ENCODE data around the gene PPARGC1A. TPM values are rescaled to one million over a fixed set of nuclear protein-coding genes. Genes with fewer than 3 reads are reported as not detected.

PPARGC1A gene
- total and polyA plus RNA-seq, 10 of the 15 experiments (the other 5 are each of a cell fraction or from before 2014, with no cell fraction given), result 0.01 to 0.05 (median 0.04) TPM; not detected in 7

DNA sequence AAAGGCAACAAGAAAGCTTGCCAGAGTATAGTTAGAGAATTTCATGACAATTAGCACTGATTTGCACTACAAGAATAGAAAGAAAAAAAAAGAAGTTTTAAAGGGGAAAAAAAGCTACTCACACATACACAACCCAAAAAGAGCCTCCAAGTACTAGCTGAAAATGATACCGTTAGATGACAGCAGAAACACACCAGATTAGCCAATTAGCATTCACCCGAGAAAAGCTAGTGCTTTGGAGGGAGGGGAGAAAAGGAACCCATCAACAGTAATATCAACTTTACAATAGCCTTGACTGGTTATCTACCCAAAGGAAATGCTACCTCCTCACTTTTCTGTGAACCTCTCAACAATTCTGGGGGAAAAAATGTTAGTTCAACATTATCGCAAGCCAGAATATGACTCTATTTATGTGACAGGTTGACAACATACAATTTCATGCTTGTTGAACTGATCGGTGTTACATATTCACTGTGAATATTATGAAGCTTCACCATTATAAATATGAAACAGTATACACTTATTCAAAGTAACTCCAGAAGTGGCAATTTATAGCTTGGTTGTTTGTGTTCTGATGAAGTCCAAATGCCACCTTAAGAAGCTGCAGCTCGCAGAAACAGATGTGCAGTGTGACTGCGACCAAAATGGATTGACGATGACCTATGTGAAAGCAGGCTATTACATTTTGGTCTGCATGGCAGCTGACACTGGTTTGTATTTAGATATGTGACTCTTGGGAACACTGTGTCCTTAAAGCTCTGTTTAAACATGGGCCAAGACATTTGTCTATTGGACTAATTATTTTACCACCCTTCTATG, 15.9 kb downstream of the PPARGC1A start (continued):
- TF ChIP-seq SRF (IDR thresholded peaks at IDR 0.05; ENCODE audit: low read depth in 2 of 2, low read length in 2 of 2) (no peak), RAD21 (IDR thresholded peaks at IDR 0.05; ENCODE audit: insufficient read depth, low read depth, low read length) (no peak), IKZF1 (conservative IDR thresholded peaks at IDR 0.05) (no peak), MTA3 (IDR thresholded peaks at IDR 0.05; ENCODE audit: borderline replicate concordance, low read length) (no peak)
- TF ChIP-seq, protein P1, sequence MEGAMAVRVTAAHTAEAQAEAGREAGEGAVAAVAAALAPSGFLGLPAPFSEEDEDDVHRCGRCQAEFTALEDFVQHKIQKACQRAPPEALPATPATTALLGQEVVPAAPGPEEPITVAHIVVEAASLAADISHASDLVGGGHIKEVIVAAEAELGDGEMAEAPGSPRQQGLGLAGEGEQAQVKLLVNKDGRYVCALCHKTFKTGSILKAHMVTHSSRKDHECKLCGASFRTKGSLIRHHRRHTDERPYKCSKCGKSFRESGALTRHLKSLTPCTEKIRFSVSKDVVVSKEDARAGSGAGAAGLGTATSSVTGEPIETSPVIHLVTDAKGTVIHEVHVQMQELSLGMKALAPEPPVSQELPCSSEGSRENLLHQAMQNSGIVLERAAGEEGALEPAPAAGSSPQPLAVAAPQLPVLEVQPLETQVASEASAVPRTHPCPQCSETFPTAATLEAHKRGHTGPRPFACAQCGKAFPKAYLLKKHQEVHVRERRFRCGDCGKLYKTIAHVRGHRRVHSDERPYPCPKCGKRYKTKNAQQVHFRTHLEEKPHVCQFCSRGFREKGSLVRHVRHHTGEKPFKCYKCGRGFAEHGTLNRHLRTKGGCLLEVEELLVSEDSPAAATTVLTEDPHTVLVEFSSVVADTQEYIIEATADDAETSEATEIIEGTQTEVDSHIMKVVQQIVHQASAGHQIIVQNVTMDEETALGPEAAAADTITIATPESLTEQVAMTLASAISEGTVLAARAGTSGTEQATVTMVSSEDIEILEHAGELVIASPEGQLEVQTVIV (IDR thresholded peaks at IDR 0.05; ENCODE audit: borderline replicate concordance, partially characterized antibody), result no peak

DNA sequence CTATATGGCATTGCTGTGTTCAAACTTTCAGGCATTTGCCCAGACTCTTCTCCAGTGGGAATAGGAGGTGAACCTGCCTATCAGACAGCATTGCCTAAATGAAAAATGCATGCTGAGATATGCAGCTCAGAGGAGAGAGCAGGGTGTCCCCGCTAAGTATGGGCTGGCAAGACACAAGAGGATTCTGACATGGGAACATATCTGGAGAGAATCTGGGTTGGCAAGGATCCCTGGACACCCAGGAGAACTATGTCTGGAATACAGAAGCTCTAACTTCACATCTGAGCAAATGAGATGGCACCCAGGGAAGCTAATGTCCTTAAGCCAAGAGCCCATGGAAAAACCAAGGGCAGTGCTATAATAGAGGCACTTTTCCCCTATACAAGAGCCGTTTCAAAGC, 18.4 kb downstream of the PPARGC1A start:
- no peak overlapping the region for H3K4me3 ChIP-seq
- H2AFZ ChIP-seq (ENCODE audit: control insufficient read depth, low read depth, low read length), result no peak overlapping the region
- no peak overlapping the region for H3K27ac ChIP-seq (ENCODE audit: control insufficient read depth, insufficient read depth)
- POLR2A ChIA-PET, result no interaction called here
- 13% methylated on average over 2 of the region's 2 CpGs for WGBS (ENCODE audit: insufficient coverage, insufficient replicate concordance, low lambda C conversion rate, missing lambda C conversion rate)
- H3K4me2 ChIP-seq (ENCODE audit: control insufficient read depth, insufficient read depth), result no peak overlapping the region
- H3K4me1 ChIP-seq (ENCODE audit: control insufficient read depth, insufficient read depth, low read length), result no peaks in the 10 kb centered on the region
- H3K79me2 ChIP-seq (ENCODE audit: control insufficient read depth, insufficient read depth, low read length), result no peaks in the 10 kb centered on the region
- FAIRE-seq (no peak), ATAC-seq (no peak), DNase-seq (ENCODE audit: low read depth, low spot score) (no peak)
- in situ Hi-C loops (cut with MboI), result no loop called here
- CTCF ChIA-PET, result interaction anchor here (0.6 kb wide), 1 partner anchor 66 kb away, joined by 3 read pairs; no protein-coding TSS in a partner anchor
- BruUV-seq (replicated peaks), result no TSS peak
- RAD21 ChIA-PET (ENCODE audit: unreplicated experiment), result no interaction called here
- H4K20me1 ChIP-seq (ENCODE audit: control insufficient read depth, insufficient read depth), result no peaks in the 10 kb centered on the region
- H3K9me3 ChIP-seq (replicated peaks; ENCODE audit: control insufficient read depth, insufficient read depth, low read length), result no peaks in the 10 kb centered on the region
- SMC1A ChIA-PET (ENCODE audit: uncharacterized antibody, unreplicated experiment), result no interaction called here
- no peak for TF ChIP-seq KLF5 (IDR thresholded peaks at IDR 0.05; ENCODE audit: partially characterized antibody)
- TF ChIP-seq NR2C2 (IDR thresholded peaks at IDR 0.05; ENCODE audit: borderline replicate concordance, control insufficient read depth, insufficient read length, low read depth), result no peak
- TF ChIP-seq CBX3 (IDR thresholded peaks at IDR 0.05; ENCODE audit: borderline replicate concordance, low read depth), result no peak
- TF ChIP-seq, protein P2, sequence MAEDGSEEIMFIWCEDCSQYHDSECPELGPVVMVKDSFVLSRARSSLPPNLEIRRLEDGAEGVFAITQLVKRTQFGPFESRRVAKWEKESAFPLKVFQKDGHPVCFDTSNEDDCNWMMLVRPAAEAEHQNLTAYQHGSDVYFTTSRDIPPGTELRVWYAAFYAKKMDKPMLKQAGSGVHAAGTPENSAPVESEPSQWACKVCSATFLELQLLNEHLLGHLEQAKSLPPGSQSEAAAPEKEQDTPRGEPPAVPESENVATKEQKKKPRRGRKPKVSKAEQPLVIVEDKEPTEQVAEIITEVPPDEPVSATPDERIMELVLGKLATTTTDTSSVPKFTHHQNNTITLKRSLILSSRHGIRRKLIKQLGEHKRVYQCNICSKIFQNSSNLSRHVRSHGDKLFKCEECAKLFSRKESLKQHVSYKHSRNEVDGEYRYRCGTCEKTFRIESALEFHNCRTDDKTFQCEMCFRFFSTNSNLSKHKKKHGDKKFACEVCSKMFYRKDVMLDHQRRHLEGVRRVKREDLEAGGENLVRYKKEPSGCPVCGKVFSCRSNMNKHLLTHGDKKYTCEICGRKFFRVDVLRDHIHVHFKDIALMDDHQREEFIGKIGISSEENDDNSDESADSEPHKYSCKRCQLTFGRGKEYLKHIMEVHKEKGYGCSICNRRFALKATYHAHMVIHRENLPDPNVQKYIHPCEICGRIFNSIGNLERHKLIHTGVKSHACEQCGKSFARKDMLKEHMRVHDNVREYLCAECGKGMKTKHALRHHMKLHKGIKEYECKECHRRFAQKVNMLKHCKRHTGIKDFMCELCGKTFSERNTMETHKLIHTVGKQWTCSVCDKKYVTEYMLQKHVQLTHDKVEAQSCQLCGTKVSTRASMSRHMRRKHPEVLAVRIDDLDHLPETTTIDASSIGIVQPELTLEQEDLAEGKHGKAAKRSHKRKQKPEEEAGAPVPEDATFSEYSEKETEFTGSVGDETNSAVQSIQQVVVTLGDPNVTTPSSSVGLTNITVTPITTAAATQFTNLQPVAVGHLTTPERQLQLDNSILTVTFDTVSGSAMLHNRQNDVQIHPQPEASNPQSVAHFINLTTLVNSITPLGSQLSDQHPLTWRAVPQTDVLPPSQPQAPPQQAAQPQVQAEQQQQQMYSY (CRISPR knock-in tag; IDR thresholded peaks at IDR 0.05), result no peak
- TF ChIP-seq, protein P3, sequence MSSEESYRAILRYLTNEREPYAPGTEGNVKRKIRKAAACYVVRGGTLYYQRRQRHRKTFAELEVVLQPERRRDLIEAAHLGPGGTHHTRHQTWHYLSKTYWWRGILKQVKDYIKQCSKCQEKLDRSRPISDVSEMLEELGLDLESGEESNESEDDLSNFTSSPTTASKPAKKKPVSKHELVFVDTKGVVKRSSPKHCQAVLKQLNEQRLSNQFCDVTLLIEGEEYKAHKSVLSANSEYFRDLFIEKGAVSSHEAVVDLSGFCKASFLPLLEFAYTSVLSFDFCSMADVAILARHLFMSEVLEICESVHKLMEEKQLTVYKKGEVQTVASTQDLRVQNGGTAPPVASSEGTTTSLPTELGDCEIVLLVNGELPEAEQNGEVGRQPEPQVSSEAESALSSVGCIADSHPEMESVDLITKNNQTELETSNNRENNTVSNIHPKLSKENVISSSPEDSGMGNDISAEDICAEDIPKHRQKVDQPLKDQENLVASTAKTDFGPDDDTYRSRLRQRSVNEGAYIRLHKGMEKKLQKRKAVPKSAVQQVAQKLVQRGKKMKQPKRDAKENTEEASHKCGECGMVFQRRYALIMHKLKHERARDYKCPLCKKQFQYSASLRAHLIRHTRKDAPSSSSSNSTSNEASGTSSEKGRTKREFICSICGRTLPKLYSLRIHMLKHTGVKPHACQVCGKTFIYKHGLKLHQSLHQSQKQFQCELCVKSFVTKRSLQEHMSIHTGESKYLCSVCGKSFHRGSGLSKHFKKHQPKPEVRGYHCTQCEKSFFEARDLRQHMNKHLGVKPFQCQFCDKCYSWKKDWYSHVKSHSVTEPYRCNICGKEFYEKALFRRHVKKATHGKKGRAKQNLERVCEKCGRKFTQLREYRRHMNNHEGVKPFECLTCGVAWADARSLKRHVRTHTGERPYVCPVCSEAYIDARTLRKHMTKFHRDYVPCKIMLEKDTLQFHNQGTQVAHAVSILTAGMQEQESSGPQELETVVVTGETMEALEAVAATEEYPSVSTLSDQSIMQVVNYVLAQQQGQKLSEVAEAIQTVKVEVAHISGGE (CRISPR knock-in tag; IDR thresholded peaks at IDR 0.05), result no peak
- no peak overlapping the region for H3K9ac ChIP-seq (ENCODE audit: control insufficient read depth, insufficient read depth, low read length)
- no peaks in the 10 kb centered on the region for H3K27me3 ChIP-seq (replicated peaks in 1 of 2; ENCODE audit: control insufficient read depth in 2 of 2, insufficient read depth in 2 of 2, low read length in 1 of 2)
- intact Hi-C loops (cut with micrococcal nuclease; ENCODE audit: unreplicated experiment), result no loop called here
- no peaks in the 10 kb centered on the region for H3K36me3 ChIP-seq (ENCODE audit: control insufficient read depth in 2 of 2, insufficient read depth in 2 of 2, low read length in 1 of 2)
